HG03196 (cell line): ENCODE measurements around the gene CLTRN.
A peak's percentile ranks its signal among the peaks of the same experiment; 100 is the strongest.
"Not testable (repeated sequence)": the region's sequence is repeated elsewhere in the genome, so short reads cannot be mapped to it uniquely, and the experiment has no call there.

ENCODE experiments used
- ATAC-seq: cut with Tn5 transposase; IDR thresholded peaks from one replicate; pipeline ENCODE4 v1.9.1; 2021; ENCODE audit not compliant: unreplicated experiment

CLTRN gene, protein sequence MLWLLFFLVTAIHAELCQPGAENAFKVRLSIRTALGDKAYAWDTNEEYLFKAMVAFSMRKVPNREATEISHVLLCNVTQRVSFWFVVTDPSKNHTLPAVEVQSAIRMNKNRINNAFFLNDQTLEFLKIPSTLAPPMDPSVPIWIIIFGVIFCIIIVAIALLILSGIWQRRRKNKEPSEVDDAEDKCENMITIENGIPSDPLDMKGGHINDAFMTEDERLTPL

DNA sequence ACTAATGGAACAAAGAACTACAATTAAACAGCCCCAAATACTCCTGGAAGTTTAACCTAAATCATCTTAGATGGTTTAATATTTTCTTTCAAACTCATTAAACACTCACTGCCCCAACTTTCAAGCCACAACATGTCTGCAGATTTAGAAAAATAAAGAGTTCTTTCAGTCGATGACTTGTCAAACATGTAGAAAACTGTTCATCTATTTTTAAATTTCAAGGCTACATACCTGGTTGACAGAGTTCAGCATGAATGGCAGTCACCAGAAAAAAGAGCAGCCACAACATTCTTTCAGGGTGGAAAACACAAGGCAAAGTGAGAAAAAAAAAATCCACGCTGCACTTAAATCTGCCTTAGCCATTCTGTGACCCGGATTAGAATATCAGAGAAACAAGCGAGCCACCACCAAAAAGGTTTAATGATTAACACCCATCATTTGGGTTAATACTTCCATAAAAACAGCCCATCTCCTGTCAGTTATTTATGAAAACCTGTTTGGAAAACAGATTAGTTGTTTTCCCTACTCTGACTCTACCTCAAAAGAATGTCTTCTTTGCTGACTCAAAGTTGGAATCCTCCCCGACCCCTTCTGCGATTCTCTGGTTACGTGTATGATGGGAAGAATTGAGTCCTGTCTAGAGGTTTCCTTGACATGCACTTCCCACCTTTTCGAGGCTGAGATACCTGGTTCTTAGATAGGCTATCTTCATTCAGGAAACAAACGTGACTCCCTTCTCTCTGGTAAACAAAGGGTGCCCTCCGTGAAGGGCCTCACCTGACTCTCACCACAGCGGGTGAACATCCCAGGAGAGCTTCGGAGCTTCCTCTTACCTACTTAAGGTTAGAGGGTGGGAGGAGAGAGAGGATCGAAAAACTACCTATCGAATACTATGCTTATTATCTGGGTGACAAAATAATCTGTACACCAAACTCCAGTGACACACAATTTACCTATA is at the start of gene CLTRN:
Gene CLTRN, minus strand, starts transcription at position 319 of the 958 bp plus-strand sequence. Its CDS starts 30 bp downstream, at position 289.
- no peak for ATAC-seq

DNA sequence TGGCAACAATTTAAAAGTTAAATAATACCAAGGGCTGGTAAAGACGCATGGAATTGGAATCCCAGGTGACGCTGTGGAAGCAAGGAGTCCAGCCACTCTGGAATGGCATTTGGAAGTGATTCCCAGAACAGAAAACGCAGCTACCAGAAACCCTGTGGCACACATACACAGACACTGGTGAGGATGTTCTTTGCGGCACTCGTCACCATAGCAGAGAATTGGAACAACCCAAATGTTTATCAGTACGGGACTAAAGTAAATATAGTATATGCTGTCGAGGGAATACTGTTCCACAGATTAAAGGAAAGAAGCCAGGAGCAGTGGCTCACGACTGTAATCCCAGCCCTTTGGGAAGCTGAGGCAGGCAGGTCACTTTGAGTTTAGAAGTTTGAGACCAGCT is 39.7 kb upstream of the CLTRN start:
- ATAC-seq: not testable (repeated sequence)

DNA sequence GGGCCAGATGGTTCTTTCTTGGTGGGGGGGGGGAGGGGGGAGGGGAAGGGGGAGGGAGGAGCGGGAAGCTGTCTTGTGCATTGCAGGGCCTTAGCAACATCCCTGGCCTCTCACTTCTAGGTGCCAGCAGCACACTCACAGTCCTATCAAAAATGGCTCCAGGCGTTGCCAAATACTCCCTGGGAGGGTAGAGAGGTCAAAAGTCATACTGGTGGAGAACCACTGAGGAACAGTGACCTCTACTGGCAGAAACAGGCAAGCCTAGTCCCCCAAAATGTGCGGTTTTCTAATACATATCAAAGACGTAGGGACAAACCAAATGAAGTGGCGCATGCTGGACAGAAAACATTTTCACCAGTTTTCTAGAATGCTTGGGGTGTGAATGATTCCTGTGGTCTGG is 39.2 kb upstream of the CLTRN start:
- not testable (repeated sequence) for ATAC-seq

DNA sequence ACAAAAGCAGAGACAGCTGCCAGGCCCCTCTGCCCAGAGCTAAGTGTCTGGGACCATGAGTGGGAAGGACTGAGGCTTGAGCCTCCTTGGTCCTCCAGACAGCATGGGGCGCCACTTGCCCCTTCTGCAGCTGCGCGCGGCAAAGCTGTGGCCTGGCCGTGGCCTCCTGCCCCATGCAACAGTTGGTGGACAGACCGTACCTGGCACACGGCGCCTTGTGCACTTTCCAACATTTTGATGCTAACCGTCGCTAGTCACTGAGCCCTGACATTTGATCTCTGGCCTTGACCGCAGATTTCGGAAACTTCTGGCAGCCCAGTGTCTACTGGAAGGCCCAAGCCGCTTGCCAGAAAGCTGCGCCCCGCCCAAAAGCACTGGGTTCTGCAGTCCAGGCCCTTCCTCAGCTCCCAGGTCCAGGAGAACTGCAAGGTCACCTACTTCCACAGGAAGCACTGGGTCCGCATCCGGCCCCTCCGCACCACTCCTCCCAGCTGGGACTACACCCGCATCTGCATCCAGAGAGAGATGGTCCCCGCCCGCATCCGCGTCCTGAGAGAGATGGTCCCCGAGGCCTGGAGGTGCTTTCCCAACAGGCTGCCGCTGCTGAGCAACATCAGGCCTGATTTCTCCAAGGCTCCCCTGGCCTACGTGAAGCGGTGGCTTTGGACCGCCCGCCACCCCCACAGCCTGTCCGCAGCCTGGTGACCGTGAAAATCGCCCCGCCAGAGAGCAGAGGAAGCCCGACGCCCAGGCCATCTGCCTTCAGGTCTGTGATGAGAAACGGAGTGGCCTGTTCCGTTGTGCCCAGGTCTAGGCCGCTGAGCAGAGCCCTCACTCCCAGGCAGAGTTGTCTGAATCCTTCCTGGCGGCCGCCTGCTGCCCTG is 38.1 kb upstream of the CLTRN start:
- no peak for ATAC-seq

DNA sequence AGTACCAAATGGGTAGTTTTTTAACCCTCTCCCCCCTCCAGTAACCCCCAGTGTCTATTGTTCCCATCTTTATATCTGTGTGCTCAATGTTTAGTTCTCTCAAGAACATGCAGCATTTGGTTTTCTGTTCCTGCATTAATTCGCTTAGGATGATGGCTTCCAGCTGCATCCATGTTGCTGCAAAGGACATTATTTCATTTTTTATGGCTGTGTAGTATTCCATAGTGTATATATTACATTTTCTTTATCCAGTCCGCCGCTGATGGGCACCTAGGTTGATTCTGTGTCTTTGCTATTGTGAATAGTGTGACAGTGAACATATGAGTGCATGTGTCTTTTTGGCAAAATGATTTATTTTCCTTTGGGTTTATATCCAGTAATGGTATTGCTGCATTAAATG is 31.9 kb upstream of the CLTRN start:
- ATAC-seq: no peak

DNA sequence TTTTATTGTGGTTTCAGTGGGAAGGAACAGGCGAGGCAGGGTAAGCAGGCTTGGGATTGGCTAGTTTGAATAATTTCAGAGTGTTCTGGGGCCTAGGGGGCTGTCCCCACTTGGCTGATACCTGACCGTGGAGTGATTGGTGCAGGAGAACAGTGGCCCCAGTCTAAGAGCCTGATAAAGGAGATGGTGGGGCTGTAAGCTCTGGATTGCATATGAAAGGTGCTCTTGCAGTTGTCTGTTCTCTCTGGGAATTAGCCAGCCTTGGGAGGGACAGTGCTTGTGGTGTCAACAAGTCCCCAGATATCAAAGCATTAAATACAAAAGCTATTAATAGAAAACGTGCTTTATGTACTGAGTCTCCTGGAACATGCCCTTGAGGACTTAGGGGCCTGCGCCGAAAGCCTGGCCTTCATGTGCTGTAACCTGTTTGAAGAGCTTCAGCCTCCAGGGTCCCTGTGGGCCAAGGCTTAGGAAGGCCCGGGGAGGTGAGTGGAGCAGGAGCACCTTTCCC is 30.4 kb upstream of the CLTRN start:
- no peak for ATAC-seq

DNA sequence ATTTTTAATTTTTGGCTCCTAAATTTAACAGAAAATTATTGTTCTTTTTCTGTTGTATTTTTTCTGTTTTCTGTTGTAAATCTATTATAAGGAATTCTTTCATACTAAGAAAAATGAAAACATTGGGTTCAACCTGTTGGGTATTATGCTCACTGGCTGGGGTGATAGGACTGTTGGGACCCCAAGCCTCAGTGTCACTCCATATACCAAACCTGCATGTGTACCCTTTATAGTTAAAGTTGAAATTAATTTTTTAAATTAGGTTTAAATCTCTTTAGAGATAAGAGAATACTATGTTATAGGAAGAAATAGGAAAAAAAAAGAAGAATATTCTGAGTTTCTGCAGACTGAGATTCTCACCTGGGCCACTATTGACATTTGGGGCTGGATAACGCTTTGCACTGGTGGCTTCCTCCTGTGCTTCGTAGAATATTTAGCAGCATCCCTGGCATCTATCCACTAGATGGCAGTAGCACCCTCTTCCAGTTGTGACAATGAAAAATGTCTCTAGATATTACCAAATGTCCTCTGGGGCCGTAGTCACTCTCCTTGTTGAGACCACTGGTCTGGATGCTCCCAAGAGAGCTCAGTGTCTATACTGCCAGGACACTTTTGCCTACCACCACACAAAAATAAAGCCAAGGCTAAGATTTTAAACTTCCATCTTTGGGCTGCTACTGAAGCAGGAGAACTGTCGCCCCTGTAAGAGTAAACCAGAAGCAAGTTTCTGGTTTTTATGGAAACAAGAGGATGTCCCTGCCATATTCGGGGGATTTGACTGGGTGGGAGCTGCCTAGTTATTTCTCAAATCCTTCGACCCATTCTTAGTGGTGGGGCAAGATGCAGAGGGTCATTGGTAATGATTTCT is 22.4 kb upstream of the CLTRN start:
- ATAC-seq: no peak

DNA sequence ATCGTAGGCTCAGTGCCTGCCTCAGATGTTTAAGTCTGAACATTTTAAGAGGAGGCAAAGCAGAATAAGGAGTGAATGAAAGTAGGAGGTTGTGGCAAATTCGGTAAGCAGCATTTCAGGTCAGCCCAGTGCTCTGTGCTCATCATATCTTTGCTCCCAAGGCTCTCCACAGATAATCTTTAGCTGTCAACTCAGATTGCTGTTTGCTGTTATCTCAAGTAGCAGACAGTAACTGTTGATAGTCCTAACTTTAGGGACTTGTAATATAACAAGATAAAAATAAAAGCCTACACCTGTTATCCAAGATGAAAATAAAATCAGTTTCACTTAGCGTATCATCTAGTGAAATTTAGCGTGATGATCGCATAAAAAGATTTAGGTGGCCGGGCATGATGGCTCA is 18.6 kb upstream of the CLTRN start:
- no peak for ATAC-seq

DNA sequence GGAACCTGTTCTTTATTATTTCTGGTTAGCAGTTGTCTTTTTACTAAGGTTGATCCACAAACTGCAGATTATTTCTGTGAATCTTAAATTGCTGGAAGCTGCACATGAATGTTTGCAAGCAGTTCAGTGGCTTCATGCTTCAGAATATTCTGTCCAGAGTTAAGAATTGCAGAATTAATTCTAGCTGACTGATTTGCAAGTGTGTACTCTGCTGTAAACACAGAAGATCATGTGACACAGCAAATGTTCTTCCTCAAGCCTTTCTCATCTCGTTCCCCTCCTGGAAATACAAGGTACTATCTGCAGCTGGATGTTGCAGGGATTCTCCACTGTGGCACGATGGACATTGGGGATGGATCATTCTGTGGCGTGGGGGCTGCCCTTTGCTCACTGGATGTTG is 16.8 kb upstream of the CLTRN start:
- no peak for ATAC-seq

DNA sequence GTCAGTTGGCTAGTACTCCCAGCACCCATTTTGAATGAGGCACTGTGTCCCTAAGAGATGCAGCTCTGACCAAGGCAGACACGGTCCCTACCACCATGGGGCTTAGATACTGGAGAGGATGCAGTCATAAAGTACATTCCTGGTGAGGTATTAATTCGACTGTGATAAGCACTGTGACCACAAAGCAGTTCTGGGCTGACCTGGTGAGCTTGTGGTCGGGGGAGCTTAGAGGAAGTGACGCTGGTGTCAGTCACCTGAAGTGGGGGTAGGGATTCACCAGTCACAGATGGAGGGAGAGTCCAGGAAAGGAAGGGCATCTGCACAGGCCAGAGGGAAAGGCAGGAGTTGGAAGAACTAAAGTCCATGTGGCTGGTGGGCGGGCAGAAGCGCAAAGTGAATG is 15.8 kb upstream of the CLTRN start:
- no peak for ATAC-seq

DNA sequence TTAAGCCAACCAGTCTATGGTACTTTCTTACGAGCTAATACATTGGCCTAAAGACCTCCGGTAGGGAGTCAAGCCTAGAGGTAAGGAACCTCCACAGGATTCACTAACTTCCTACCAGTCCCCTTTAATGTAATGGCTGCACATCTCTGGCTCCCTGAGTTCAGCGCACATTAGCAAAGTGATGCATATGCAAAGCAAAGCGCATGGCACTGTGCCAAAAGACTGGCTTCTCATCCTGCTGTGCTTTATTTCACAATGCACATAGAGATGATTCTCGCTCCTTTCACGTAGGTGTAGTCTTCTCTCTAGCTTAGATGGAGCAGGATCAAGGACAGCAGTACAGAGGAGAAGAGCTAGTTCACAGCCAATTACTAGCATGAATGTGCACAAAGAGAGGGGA is 14.6 kb upstream of the CLTRN start:
- no peak for ATAC-seq

DNA sequence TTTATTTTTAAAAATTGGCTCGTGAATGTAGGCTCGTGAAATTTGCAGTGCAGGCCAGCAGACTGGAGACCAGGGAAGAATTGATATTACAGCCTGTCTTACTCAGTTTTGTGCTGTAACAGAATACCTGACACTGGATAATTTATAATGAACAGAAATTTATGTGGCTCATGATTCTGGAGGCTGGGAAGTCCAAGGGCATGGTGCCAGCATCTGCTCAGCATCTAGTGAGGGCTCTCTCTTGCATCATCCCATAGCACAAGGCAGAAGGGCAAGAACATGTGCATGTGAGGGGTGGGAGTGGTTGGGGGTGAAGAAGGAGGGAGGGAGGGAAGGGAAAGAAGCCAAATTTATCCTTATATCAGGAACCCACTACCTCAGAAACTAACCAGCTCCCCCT is 13.7 kb upstream of the CLTRN start:
- no peak for ATAC-seq

DNA sequence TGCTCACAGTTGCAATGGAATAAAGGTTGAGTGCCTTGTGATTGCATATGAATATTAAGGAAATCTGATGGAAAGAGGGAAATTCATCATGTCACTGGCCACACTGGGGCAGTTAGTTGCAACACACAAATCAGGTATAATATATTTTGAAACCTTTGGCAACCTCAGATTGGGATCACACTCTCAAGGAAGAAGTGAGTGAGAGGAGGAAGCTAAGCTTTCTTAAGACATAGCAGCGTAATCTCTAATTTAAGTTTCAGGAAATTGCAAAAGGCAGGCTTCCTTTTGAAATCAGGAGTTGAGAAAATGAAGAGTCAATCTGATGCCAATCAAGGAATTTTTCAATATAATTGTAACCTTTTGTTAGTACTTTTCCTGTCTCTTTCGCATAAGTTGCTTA is 12.3 kb upstream of the CLTRN start:
- ATAC-seq: no peak

DNA sequence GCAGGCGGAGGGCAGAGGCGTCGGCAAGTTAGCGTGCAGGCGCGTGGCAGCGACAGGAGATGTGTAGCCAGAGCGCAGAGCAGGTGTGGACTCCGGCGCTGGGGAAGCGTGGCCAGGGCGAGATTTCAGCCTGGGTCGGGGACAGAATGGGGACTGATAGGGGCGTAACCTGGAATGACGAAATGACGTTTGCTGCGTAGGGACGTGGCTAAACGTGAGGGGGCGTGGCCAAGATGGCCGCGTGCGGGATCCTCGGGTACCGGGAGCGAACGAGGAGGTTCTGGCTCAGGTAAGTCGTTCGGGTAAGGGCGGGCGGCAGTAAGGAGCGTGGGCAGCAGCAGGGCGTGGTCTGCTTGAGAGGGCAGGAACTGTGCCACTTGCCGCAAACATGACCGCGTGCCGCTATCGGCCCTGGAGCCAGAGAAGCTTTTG is 10.9 kb upstream of the CLTRN start:
- peak; percentile 67 for ATAC-seq

DNA sequence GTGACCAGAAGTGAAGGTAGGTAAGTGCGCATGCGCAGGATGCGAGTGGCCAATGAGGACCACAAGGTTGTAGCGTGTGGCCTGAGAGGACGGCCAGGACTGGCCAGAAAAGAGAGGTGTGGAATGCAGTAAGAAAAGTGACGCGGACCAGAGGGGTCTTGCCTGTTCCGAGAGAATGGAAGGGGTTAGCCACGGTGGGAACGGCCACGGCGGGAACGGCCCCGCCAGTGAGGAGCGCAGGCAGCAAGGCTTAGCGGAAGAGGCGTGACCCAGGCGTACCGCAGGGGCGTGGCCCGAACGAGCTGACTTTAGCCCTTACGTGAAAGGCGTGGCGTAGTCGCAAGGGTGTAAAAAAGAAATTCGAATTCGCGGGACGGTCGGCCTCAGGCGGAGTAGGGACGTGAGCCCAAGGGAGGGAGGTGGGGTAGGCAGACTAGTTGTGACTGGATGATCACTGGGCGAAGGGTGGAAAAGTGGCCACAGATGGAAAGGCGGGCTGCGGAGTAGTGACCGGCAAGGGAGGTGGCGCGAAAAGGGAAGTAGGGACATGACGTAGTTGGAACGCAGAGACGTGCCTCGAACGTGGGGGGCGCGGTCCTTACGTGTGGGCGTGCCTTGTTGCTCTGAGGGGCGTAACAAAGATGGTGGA is 10.4 kb upstream of the CLTRN start:
- ATAC-seq: peak; percentile 87

DNA sequence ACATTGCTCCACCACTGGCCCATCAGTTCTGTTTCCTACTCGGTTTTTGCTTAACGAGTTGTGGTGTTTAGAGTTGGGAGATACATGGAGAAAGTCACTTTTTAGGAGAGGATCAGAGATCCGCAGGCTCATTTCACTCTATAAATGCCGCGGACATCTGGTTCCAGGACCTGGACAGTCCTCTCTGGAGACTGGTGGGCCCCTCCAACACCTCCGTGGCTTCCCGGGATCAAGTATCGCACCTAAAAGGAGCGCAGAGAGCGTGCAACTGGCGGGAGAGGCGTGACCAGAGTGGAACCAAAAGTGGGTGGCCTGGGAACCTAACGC is 9.9 kb upstream of the CLTRN start:
- no peak for ATAC-seq

DNA sequence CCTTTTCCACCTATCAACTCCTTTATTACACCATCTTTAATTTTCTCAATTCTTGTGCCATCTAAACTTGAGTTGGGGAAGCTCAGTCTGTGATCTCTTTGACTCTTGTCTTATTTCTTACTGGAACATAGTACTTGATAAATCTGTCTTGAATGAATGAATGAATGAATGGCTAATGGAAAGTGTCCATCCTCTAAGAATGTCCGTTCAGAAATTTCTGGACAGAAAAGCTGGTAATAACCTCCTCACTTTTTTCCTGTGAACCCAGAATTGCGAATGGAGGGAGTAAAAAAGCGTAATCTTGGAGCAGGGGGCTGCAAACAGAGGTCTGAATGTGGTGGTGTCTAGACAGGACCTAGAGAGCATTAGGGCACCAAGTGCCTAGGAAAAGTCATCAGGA is 9.4 kb upstream of the CLTRN start:
- ATAC-seq: no peak

DNA sequence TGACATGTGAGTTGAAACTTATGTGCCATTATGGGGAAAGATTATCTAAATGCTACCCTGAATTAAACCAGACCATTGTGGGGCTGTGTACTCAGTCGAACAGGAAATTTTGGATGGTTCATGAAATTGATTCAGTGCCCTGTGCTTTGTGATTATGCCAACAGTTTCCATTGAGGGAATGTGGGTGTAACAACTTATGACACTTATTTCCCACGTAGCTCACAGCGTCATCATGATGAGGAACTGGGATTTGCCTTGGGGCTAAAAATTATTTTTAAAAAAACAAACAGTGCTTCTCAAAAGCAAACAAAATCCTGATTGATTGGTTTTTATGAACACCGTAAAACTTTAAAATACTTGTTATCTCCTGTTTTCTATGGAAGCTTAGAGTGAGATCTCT is 8.3 kb upstream of the CLTRN start:
- no peak for ATAC-seq

DNA sequence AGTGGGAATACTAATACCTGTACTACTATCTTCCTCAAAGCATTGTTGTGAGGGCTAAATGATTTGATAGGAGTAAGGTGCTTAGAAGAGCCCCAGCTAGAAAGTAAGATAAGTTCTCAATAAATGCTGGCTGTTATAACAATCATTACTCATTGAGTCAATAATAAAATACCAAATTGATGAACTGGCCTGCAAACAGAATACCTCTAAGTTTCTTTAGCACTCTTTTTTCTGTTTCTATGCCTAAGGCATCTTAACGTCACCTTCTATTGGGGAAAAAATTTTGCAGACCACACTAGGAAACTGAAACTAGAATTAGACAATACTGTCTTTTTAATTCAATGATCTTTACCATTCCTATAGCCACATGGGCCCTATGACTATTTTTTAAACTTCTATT is 1.2 kb downstream of the CLTRN start:
- no peak for ATAC-seq

DNA sequence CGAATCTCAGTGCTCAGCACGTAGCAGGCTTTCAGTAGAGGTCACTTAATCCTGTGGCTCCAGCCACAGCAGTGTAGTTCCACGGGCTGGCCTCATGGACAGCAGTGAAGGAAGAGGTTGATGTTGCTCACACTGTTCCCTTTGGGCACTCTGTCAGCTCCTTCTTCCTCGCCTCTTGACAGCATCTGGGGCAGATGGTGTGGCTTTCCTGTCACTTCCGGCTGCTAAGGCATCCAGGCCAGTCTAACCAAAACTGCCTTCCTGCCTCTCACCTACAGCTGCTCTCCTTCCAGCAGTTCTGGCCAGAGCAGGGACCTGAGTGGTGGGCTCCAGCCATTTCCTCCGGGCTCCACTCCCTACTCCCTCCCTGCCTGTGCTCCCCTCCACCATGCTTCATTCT is 9.8 kb downstream of the CLTRN start:
- not testable (repeated sequence) for ATAC-seq
